GM20000 (cell line): ENCODE measurements around the gene BAIAP2.
"Not testable (repeated sequence)": the region's sequence is repeated elsewhere in the genome, so short reads cannot be mapped to it uniquely, and the experiment has no call there.

ENCODE experiments used
- DNase-seq: peaks from one replicate; pipeline ENCODE4 v3.0.0; 2012; ENCODE audit warnings: low spot score
- TF ChIP-seq, protein P1 (sequence below): IDR thresholded peaks from 2 replicates; pipeline ENCODE4 v1.5.1; 2012; ENCODE audit warnings: mild to moderate bottlenecking, control low read depth; ENCODE audit errors: extremely low read depth, missing control alignments

BAIAP2 gene

DNA sequence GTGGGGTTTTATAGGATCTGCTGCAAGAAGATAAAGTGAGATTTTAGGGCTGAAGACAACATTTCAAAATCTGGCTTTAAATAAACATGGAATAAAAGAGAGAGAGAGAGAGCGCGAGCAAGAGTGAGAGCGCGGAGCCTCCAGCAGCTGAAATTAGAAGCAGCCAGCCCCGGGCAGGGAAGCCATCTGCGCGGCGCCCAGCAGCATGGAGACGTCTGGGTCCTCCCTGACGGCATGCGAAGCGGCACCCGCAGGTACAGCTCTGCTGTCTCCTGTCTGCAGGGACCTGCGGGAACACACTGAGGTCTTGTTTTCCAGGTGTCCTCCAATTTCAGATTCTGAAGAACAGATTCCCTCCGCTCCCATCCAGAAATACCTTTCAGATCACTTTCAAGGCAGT, 7.9 kb upstream of the BAIAP2 start:
- TF ChIP-seq, protein P1, sequence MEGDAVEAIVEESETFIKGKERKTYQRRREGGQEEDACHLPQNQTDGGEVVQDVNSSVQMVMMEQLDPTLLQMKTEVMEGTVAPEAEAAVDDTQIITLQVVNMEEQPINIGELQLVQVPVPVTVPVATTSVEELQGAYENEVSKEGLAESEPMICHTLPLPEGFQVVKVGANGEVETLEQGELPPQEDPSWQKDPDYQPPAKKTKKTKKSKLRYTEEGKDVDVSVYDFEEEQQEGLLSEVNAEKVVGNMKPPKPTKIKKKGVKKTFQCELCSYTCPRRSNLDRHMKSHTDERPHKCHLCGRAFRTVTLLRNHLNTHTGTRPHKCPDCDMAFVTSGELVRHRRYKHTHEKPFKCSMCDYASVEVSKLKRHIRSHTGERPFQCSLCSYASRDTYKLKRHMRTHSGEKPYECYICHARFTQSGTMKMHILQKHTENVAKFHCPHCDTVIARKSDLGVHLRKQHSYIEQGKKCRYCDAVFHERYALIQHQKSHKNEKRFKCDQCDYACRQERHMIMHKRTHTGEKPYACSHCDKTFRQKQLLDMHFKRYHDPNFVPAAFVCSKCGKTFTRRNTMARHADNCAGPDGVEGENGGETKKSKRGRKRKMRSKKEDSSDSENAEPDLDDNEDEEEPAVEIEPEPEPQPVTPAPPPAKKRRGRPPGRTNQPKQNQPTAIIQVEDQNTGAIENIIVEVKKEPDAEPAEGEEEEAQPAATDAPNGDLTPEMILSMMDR, result no peak
- no peak for DNase-seq

DNA sequence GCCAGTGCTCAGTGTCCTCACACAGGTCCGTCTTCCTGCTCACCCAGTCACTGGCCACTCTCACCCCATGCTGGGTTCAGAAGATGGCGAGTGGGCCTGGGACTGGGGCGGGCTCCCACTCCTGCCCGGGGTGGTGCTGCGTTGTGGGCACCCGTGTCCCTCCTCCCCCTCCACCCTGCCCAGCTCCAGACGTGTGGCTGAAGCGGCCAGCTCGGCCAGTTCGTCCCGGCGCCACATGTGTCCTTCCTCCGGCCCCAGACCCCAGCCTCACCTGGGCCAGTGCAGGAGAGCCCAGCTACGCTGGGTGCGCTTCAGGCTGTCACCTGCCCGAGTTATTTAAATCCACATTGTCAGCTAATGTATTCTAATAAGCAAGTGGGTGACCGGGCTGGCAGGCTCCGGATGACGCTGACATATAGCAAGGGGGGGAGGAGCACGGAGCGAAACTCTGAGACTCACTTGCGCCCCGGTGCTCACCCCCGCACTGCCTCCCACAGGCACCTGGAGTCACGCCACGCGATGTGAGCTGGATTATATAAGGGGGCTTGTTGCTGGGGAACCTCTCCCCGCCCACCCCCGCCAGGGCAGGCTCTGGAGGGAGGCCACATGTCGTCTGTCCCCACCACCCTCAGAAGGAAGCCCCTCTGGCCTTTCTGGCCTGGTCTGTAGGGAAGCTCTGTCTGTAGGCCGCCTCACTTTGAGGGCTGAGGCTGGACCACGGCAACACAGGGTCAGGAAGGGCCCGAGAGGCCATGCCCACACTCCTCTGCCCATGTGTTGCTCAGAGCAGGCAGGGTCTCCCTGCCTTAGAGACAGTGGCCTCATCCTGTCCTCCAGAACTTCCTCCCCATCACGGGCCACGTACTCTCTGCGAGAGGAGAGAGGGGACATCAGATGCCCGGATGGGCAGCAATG, 7.1 kb upstream of the BAIAP2 start:
- TF ChIP-seq, protein P1, result no peak
- no peak for DNase-seq

DNA sequence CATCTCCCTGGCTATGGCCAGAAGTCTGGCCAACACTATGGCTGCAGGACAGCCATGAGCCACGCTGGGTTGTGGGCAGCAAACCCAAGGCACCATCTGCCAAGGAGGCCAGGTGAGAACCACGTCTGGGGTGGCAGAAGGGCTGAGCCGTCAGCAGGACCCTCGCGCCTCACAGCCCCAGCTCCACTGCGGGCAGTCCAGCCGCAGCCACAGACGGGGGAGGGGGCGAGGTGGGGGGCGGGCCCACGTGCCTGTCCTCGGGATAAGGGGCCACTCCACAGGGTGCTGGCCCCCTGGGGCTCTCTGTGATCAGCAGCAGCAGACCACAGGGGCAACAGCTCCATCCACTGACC, 6.5 kb upstream of the BAIAP2 start:
- TF ChIP-seq, protein P1, result no peak
- no peak for DNase-seq

DNA sequence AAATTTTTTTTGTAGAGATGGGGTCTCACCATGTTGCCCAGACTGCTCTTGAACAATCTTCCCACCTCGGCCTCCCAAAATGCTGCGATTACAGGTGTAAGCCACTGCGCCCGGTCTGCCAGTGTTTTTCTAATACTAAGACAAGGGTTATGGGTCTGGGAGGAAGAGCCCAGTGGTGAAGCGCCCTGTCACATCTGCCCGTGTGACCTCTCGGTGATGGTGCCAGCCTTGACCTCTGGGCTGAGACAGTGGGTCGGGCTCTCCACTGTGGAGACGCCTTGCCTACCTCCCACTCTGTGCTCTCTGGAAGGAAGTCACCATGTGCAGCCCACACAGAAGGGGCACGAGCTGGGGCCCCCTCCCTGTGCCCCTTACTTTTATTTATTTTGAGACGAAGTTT, 5.1 kb upstream of the BAIAP2 start:
- DNase-seq, result no peak
- TF ChIP-seq, protein P1, result no peak

DNA sequence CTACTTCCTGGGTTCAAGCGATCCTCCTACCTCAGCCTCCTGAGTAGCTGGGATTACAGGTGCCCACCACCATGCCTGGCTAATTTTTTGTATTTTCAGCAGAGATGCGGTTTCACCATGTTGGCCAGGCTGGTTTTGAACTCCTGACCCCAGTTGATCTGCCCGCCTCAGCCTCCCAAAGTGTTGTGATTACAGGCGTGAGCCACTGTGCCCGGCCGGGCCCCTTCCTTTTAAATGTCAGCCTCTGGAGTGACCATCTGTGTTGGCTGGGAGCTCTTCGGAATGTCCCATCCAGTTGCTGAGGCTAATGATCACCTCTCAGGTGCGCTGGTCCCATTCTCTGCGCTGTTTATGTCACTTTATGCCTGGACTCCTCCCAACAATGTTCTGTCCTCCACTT, 4.6 kb upstream of the BAIAP2 start:
- DNase-seq, result not testable (repeated sequence)

DNA sequence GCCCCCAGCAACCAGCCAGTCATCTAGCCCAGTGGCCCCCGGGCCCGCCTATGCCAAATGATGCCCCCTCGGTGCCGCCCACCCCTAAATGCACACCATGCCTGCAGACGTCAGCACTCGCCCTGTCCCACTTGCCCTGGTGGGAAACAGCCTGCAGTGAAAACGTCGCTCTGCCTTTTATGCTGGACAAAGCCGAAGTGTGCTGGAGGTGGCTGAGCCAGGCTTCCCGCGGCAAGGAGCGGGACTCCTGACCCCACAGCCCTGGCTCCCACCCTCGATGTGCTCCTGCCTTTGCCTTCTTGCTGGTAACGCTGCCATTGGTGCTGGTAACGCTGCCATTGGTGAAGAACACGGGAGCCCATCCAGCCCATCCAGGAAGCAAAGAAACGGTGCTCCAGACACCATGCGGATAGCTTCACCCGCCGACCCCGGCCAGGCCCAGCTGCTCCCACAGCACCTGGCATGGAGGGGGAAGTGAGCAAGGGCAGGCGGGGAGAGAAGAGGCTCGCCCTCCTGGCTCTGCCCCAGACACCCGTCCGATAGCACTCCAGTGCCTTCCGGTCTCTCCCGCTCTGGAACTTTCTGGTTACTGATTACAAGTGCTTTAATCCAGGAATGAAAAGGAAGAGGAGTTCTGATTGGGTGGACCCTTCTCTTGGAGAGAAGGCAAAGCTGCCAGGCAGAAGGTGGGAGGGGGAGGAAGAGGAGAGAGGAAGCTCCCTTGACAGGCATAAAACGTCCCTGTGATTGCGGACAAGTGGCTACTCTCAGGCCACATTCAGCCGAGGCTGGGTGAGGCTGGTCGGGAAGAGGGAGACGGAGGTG, 4.0 kb upstream of the BAIAP2 start:
- DNase-seq, result no peak
- TF ChIP-seq, protein P1, result no peak

DNA sequence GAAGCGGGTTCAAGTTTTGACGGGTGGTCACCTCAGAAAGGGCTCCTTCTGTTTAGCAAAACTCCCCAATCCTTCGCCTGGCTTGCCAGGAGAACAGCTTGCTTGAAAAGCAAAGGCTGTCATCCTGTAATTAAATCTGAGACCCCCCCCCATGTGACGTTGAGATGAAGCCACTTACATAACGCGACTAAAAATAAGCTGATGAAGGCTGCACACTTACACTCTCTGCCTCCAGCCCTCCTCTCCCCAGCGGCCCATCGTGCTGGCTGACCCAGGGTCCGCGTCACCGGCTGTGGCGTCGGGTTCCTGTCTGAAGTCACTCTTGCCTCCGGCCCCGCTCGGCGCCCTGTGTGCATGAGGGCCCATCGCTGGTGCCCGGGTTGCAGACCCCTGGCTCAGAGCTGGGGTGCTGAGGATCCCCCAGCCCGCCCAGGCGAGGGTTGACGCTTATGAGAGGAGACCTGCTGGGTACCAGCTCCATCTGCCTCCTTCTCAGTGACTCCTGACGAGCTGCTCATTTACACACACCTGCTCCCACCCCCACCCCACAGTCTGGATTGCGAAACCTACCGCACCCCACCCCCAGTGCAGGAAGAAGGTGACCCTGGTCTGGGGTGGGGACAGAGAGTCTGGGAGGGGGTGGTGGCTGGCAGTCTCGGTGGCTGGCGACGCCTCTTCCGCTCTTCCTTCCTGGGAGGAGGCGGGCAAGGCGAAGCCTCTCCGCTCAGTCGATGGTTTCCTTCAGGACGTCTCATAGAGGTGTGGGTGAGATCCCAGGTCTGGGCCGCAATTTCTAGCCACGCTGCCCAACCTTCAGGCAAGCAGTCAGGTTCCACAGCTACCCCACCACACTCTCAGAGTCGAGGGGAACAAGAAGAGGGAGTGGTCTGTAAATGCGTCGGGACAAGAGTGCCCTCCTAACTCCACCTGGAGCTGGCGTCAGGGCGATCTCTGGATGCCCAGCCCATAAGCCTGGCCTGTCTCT, 3.1 kb upstream of the BAIAP2 start:
- TF ChIP-seq, protein P1, result no peak
- DNase-seq, result no peak
